ENCODE data around the gene SLC4A4. TPM values are rescaled to one million over a fixed set of nuclear protein-coding genes. Genes with fewer than 3 reads are reported as not detected.

The SLC4A4 gene
- 1.1 to 2.8 TPM (median 2.2 TPM) in 5 replicates for total RNA-seq (2022; extraction: Qiagen RNA extraction; ENCODE audit: low read depth)

GRCh38 chr4:71338846-71339593 is at the start of gene SLC4A4:
Gene SLC4A4 (plus strand): TSS chr4:71339020.

Data from A549 treated with RU486 at 1 μM for 4 hours (cell line).